ENCODE results near the gene SPATA2. TPM values are rescaled to one million over a fixed set of nuclear protein-coding genes. Genes with fewer than 3 reads are reported as not detected.

Gene SPATA2
- total RNA-seq, 1 donor from 2014 or later, result 0.79 TPM

DNA sequence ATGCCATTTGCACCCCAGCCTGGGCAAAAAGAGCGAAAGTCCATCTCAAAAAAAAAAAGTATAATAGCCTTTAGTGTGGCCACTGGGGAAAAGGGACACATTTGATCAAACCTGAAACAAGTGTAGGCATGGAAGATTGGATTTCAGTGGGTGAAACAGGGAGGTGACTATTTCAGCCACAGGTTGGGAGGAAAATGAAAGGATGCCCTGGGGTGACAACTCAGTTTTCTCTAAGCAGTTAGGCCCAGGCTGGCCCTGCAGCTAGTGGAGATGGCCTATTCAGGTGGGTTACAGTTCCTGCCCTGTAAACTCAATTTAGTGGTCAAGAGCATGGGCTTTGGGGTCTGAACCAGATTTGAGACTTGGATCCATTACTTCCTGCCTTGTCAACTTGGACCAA lies 36.4 kb downstream of the SPATA2 start:
- H3K36me3 ChIP-seq (ENCODE audit: control insufficient read depth, insufficient read depth, low read length), result peaks cover 2% of the 10 kb centered on the region
- no peak for FAIRE-seq
- no peak overlapping the region for H3K4me3 ChIP-seq (ENCODE audit: low read depth, low read length)
- TF ChIP-seq, protein P1, sequence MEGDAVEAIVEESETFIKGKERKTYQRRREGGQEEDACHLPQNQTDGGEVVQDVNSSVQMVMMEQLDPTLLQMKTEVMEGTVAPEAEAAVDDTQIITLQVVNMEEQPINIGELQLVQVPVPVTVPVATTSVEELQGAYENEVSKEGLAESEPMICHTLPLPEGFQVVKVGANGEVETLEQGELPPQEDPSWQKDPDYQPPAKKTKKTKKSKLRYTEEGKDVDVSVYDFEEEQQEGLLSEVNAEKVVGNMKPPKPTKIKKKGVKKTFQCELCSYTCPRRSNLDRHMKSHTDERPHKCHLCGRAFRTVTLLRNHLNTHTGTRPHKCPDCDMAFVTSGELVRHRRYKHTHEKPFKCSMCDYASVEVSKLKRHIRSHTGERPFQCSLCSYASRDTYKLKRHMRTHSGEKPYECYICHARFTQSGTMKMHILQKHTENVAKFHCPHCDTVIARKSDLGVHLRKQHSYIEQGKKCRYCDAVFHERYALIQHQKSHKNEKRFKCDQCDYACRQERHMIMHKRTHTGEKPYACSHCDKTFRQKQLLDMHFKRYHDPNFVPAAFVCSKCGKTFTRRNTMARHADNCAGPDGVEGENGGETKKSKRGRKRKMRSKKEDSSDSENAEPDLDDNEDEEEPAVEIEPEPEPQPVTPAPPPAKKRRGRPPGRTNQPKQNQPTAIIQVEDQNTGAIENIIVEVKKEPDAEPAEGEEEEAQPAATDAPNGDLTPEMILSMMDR (IDR thresholded peaks at IDR 0.05; ENCODE audit: insufficient read depth, low read length, severe bottlenecking), result no peak
- no peak for DNase-seq (ENCODE audit: low read depth)
- no peaks in the 10 kb centered on the region for H3K27me3 ChIP-seq (ENCODE audit: control insufficient read depth, insufficient read depth, low read length)

DNA sequence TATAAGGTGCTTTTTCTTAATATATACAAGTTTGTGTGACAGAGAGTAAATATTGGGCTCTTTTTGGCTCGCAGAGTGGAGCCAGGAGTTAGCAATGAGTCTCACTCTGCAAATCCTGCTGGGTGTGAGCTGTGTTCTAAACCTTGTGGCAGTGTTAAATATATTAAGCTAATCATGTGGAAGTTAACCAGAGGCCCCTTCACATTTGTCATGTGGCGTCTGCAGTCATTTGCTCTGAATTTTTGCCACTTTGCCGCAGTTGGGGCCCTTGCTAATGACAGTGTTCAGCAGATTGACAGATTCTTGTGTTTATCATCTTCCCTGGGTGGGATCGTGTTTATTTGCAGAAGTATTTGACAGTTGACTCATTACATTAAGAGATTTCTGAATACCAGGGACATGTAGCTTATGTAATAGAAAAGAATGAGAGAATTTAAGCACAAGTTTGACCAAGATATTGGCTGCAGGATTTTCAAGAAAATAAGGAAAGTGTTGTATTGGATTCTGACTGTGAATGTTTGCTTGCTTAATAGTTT lies 37.9 kb downstream of the SPATA2 start:
- Histone ChIP-seq H3K36me3 (ENCODE audit: control insufficient read depth, insufficient read depth, low read length) (no peaks in the 10 kb centered on the region), H3K27me3 (ENCODE audit: control insufficient read depth, insufficient read depth, low read length) (no peaks in the 10 kb centered on the region), H3K4me3 (ENCODE audit: low read depth, low read length) (no peak overlapping the region)
- FAIRE-seq (no peak), DNase-seq (ENCODE audit: low read depth) (no peak)
- TF ChIP-seq, protein P1 (IDR thresholded peaks at IDR 0.05; ENCODE audit: insufficient read depth, low read length, severe bottlenecking), result no peak

DNA sequence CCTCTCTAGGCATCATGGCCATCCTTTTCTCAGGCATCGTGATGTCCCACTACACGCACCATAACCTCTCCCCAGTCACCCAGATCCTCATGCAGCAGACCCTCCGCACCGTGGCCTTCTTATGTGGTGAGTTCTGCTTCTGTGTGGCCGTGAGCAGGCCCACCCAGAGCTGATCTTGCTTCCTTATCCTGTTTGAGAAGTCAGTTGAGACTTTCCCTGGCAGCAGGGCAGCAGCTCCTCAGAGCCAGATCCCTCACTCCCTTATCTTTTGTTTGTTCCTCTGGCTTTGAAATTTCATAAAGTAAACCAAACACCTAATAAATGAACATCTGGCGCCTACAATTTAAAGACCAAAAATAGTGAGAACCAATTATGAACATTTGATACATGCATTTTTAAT lies 40.6 kb downstream of the SPATA2 start:
- DNase-seq (ENCODE audit: low read depth), result no peak
- TF ChIP-seq, protein P1 (IDR thresholded peaks at IDR 0.05; ENCODE audit: insufficient read depth, low read length, severe bottlenecking), result no peak
- H3K36me3 ChIP-seq (ENCODE audit: control insufficient read depth, insufficient read depth, low read length), result no peaks in the 10 kb centered on the region
- FAIRE-seq, result no peak
- H3K27me3 ChIP-seq (ENCODE audit: control insufficient read depth, insufficient read depth, low read length), result no peaks in the 10 kb centered on the region
- H3K4me3 ChIP-seq (ENCODE audit: low read depth, low read length), result no peak overlapping the region

GRCh38 chr20:49872056-49872455 lies 43.3 kb downstream of the SPATA2 start:
- DNase-seq (ENCODE audit: low read depth) (peak; percentile 40), FAIRE-seq (no peak)
- H3K36me3 ChIP-seq (ENCODE audit: control insufficient read depth, insufficient read depth, low read length), result no peaks in the 10 kb centered on the region
- TF ChIP-seq, protein P1 (IDR thresholded peaks at IDR 0.05; ENCODE audit: insufficient read depth, low read length, severe bottlenecking), result no peak
- H3K4me3 ChIP-seq (ENCODE audit: low read depth, low read length), result no peak overlapping the region
- no peaks in the 10 kb centered on the region for H3K27me3 ChIP-seq (ENCODE audit: control insufficient read depth, insufficient read depth, low read length)

- FAIRE-seq (no peak), DNase-seq (ENCODE audit: low read depth) (no peak)
- Histone ChIP-seq H3K4me3 (ENCODE audit: low read depth, low read length) (no peak overlapping the region), H3K27me3 (ENCODE audit: control insufficient read depth, insufficient read depth, low read length) (no peaks in the 10 kb centered on the region), H3K36me3 (ENCODE audit: control insufficient read depth, insufficient read depth, low read length) (no peaks in the 10 kb centered on the region)
- TF ChIP-seq, protein P1 (IDR thresholded peaks at IDR 0.05; ENCODE audit: insufficient read depth, low read length, severe bottlenecking), result no peak
Observed at GRCh38 chr20:49871391-49871948, 43.9 kb downstream of the SPATA2 start.

GRCh38 chr20:49870261-49870660 lies 45.1 kb downstream of the SPATA2 start:
- Histone ChIP-seq H3K36me3 (ENCODE audit: control insufficient read depth, insufficient read depth, low read length) (no peaks in the 10 kb centered on the region), H3K4me3 (ENCODE audit: low read depth, low read length) (no peak overlapping the region), H3K27me3 (ENCODE audit: control insufficient read depth, insufficient read depth, low read length) (no peaks in the 10 kb centered on the region)
- DNase-seq (ENCODE audit: low read depth) (no peak), FAIRE-seq (no peak)
- TF ChIP-seq, protein P1 (IDR thresholded peaks at IDR 0.05; ENCODE audit: insufficient read depth, low read length, severe bottlenecking), result no peak

Data from bronchial epithelial cell (primary cell).